ENCODE measurements around the gene QSOX2. TPM values are rescaled to one million over a fixed set of nuclear protein-coding genes. Genes with fewer than 3 reads are reported as not detected.

The QSOX2 gene
- total RNA-seq, 1 experiment from 2014 or later = 20.5 TPM

GRCh38 chr9:136209232-136209631 lies 36.4 kb downstream of the QSOX2 start:
- Mint-ChIP-seq H3K4me1 (ENCODE audit: low read depth, unreplicated experiment) (no peaks in the 10 kb centered on the region), H3K36me3 (ENCODE audit: insufficient read depth, unreplicated experiment) (peaks cover 11% of the 10 kb centered on the region), H3K4me3 (ENCODE audit: low read depth, unreplicated experiment) (no peak overlapping the region), H3K27ac (ENCODE audit: unreplicated experiment) (no peak overlapping the region), H3K27me3 (ENCODE audit: unreplicated experiment) (no peaks in the 10 kb centered on the region), H3K9me3 (ENCODE audit: low read depth, unreplicated experiment) (no peaks in the 10 kb centered on the region)
- intact Hi-C loops (cut with micrococcal nuclease; ENCODE audit: unreplicated experiment) = no loop called here
- TF ChIP-seq CTCF (IDR thresholded peaks at IDR 0.05; ENCODE audit: unreplicated experiment) = no peak
- BruUV-seq (replicated peaks) = no TSS peak
- DNase-seq = no peak
- CTCF ChIA-PET = no interaction called here

DNA sequence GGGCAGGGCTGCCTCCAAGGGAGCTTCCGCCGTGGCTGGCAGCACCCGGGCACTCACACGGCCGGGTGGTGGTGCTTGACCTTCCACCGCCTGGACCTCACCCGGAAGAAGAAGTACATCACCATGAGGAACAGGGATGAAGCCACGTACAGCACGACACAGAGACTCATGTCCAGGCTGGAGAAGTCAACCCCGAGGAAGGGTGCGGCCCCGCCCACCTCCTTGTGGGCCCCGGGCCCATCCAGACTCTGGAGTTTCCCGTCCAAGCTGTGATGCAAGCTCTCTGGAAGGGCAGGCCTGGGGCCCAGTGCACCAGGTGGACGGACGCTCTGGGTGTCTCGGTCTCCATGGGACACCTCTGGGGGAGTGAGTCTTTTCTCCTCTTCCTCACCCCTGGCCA lies 36.9 kb downstream of the QSOX2 start:
- no peak overlapping the region for H3K4me3 Mint-ChIP-seq (ENCODE audit: low read depth, unreplicated experiment)
- no peak for TF ChIP-seq CTCF (IDR thresholded peaks at IDR 0.05; ENCODE audit: unreplicated experiment)
- H3K4me1 Mint-ChIP-seq (ENCODE audit: low read depth, unreplicated experiment) = no peaks in the 10 kb centered on the region
- no peak for DNase-seq
- H3K27me3 Mint-ChIP-seq (ENCODE audit: unreplicated experiment) = no peaks in the 10 kb centered on the region
- H3K9me3 Mint-ChIP-seq (ENCODE audit: low read depth, unreplicated experiment) = no peaks in the 10 kb centered on the region
- BruUV-seq (replicated peaks) = no TSS peak
- intact Hi-C loops (cut with micrococcal nuclease; ENCODE audit: unreplicated experiment) = no loop called here
- CTCF ChIA-PET = no interaction called here
- H3K36me3 Mint-ChIP-seq (ENCODE audit: insufficient read depth, unreplicated experiment) = peaks cover 15% of the 10 kb centered on the region
- no peak overlapping the region for H3K27ac Mint-ChIP-seq (ENCODE audit: unreplicated experiment)

DNA sequence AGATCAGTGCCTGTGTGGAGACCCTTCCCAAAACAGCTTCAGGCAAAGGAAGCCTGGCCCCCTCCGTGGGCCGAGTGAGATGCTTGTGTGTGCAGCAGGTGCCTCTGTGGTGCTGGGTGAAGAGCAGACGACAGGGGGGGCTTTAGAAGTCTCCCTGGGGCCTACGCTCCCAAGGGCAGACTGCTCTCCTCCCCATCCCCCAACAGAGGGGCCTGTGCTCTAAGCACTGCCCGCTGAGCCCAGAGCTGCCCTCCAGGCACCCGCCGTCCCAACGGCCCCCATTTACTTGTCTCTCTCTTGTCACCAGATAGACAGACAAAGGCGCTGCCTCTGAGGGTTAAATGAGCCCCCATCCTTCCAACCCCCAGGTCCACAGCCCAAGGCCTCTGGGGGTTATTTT lies 38.0 kb downstream of the QSOX2 start:
- H3K27ac Mint-ChIP-seq (ENCODE audit: unreplicated experiment) = no peak overlapping the region
- BruUV-seq (replicated peaks) = no TSS peak
- intact Hi-C loops (cut with micrococcal nuclease; ENCODE audit: unreplicated experiment) = no loop called here
- no peaks in the 10 kb centered on the region for H3K27me3 Mint-ChIP-seq (ENCODE audit: unreplicated experiment)
- H3K9me3 Mint-ChIP-seq (ENCODE audit: low read depth, unreplicated experiment) = no peaks in the 10 kb centered on the region
- no peak overlapping the region for H3K4me3 Mint-ChIP-seq (ENCODE audit: low read depth, unreplicated experiment)
- TF ChIP-seq CTCF (IDR thresholded peaks at IDR 0.05; ENCODE audit: unreplicated experiment) = no peak
- CTCF ChIA-PET = no interaction called here
- no peak for DNase-seq
- H3K36me3 Mint-ChIP-seq (ENCODE audit: insufficient read depth, unreplicated experiment) = peaks cover 15% of the 10 kb centered on the region
- no peaks in the 10 kb centered on the region for H3K4me1 Mint-ChIP-seq (ENCODE audit: low read depth, unreplicated experiment)

DNA sequence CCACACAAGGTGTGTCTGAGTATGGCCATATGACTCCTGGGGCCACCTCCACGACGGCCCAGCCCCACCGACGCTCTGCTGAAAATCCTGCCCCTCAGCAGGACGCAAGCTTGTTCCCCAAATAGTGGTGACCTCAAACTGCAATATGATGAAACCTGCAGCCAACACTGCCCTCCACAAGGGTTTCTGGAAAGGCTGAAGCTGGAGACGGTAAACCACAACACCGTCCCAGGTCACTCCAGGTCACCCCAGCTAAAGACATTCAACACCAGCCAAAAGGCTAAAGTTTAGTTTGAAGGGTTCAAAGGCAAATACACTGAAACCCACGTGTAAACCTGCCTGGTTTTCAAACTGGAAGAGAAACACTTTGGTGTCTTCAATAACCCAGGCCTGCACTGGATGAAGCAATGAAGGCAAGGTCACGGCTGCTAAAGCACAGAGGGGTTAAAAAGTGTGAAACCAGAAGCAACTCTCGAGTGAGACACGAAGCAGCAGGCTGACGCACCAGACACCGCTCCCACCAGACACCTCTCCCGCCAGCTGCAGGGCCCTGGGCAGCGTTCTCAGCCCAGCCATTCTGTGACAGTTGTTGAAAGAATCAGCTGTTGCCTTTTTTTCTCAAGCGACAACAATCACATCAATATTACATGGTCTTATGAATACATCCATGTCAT lies 38.9 kb downstream of the QSOX2 start:
- DNase-seq = no peak
- CTCF ChIA-PET = no interaction called here
- no peaks in the 10 kb centered on the region for H3K4me1 Mint-ChIP-seq (ENCODE audit: low read depth, unreplicated experiment)
- peaks cover 15% of the 10 kb centered on the region for H3K36me3 Mint-ChIP-seq (ENCODE audit: insufficient read depth, unreplicated experiment)
- intact Hi-C loops (cut with micrococcal nuclease; ENCODE audit: unreplicated experiment) = no loop called here
- no peak for TF ChIP-seq CTCF (IDR thresholded peaks at IDR 0.05; ENCODE audit: unreplicated experiment)
- H3K27me3 Mint-ChIP-seq (ENCODE audit: unreplicated experiment) = no peaks in the 10 kb centered on the region
- H3K9me3 Mint-ChIP-seq (ENCODE audit: low read depth, unreplicated experiment) = no peaks in the 10 kb centered on the region
- BruUV-seq (replicated peaks) = no TSS peak
- no peak overlapping the region for H3K4me3 Mint-ChIP-seq (ENCODE audit: low read depth, unreplicated experiment)
- H3K27ac Mint-ChIP-seq (ENCODE audit: unreplicated experiment) = no peak overlapping the region

All from Calu3 (cell line).